ACC112 (cell line): Measurements from ENCODE around the gene LIMS2.

Experiments used
- H2AFZ ChIP-seq: fragments of 200-600 bp; sonication (generic); one replicate; pipeline ENCODE4 v1.6.0; 2017; ENCODE audit warnings: antibody characterized with exemption, low read length; ENCODE audit not compliant: unreplicated experiment
- H3K27ac ChIP-seq: fragments of 200-600 bp; sonication (generic); 2 replicates; pipeline ENCODE4 v1.5.1; 2014; ENCODE audit warnings: low read depth, mild to moderate bottlenecking, antibody characterized with exemption, low read length, moderate library complexity
- H3K27me3 ChIP-seq: fragments of 200-600 bp; sonication (generic); 2 replicates; pipeline ENCODE4 v1.6.1; 2014; ENCODE audit warnings: mild to moderate bottlenecking, antibody characterized with exemption, low read length, moderate library complexity, mixed read lengths; ENCODE audit not compliant: insufficient read depth
- H3K36me3 ChIP-seq: fragments of 200-600 bp; sonication (generic); 2 replicates; pipeline ENCODE4 v1.6.1; 2016; ENCODE audit warnings: mild to moderate bottlenecking, antibody characterized with exemption, low read length, moderate library complexity, mixed read lengths; ENCODE audit not compliant: insufficient read depth
- H3K4me1 ChIP-seq: fragments of 200-600 bp; sonication (generic); one replicate; pipeline ENCODE4 v1.6.1; 2016; ENCODE audit warnings: low read length, mixed read lengths; ENCODE audit not compliant: insufficient read depth, unreplicated experiment, control insufficient read depth
- H3K4me3 ChIP-seq: fragments of 200-600 bp; sonication (generic); 2 replicates; pipeline ENCODE4 v1.5.1; 2014; ENCODE audit warnings: mild to moderate bottlenecking, low read depth, low read length
- H3K79me2 ChIP-seq: fragments of 200-600 bp; sonication (generic); one replicate; pipeline ENCODE4 v1.6.0; 2016; ENCODE audit warnings: low read length; ENCODE audit not compliant: control insufficient read depth, unreplicated experiment, insufficient read depth

Gene LIMS2

GRCh38 chr2:127643439-127644065, 31.8 kb downstream of the LIMS2 start:
- Histone ChIP-seq H2AFZ (no peak overlapping the region), H3K27me3 (no peaks in the 10 kb centered on the region), H3K4me3 (no peak overlapping the region), H3K27ac (no peak overlapping the region), H3K36me3 (no peaks in the 10 kb centered on the region), H3K79me2 (no peaks in the 10 kb centered on the region), H3K4me1 (peaks cover 16% of the 10 kb centered on the region)

DNA sequence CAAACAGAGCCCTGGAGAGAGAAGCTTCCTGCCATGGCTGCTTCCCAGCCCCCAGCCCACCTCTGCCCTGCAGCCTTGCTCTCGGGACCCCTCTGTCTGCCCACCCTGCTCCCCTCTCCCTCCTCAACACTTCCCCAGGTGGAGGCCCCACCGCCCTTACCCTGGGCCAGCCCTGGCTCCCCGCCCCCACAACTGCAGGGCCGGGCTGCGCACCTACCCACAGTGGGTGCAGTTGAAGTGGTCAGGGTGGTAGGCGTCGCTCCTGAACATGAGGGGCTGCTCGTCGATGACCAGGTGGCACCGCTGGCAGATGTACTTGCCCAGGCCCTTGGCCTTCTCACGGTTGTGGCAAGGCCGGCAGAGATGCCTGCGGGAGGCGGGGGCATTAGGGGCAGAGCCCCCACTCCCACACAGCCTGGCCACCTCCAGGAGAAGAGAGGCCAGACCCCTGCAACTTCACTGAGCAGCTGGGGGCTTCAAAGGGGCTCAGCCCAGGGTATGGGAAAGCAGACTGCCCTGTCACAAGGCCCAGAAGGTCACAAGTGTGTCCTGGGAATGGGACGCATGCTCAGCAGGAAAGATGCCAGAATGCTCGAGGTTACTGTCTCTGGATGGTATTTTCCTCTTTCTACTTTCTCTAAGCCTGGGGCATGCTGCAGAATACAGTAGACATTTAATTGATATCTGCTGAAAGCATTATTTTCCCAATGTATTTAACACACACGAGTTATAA, 32.5 kb downstream of the LIMS2 start:
- H3K79me2 ChIP-seq: no peaks in the 10 kb centered on the region
- no peak overlapping the region for H2AFZ ChIP-seq
- H3K4me3 ChIP-seq: no peak overlapping the region
- no peaks in the 10 kb centered on the region for H3K36me3 ChIP-seq
- H3K27me3 ChIP-seq: no peaks in the 10 kb centered on the region
- no peak overlapping the region for H3K27ac ChIP-seq
- peaks cover 22% of the 10 kb centered on the region for H3K4me1 ChIP-seq

DNA sequence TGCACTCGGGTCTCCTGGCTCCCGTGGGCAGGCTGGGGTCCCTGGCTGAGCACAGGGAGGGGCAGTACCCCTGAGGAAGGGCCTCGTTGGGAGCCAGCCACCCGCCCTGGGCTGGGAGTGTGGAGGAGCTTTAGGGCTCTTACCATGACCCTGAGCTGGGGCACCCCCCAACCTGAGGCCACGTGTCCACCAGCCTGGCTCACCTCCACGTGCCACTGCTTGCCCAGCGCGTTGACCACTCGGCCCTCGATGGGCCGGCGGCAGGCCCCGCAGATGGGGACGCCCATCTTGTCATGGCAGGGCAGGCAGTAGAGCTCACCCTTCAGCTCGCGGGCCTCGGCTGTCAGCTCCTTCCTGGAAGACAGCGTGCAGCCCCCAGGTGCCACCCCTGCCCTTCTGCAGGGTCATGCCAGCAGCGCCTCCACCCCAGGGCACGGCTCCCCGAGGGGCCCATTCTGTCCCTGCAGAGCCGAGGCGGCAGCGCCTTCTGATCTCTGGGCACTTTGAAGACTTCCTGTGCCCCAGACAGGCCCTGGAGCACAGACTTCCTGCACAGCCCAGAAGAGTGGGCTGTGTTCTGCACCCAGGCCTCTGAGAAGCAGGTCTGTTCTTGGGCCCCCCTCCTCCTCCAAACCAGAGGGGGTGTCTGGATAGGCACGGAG, 33.4 kb downstream of the LIMS2 start:
- no peaks in the 10 kb centered on the region for H3K27me3 ChIP-seq
- no peaks in the 10 kb centered on the region for H3K79me2 ChIP-seq
- H3K36me3 ChIP-seq: no peaks in the 10 kb centered on the region
- no peak overlapping the region for H3K4me3 ChIP-seq
- no peak overlapping the region for H2AFZ ChIP-seq
- no peak overlapping the region for H3K27ac ChIP-seq
- H3K4me1 ChIP-seq: peaks cover 23% of the 10 kb centered on the region

GRCh38 chr2:127641133-127641532, 34.2 kb downstream of the LIMS2 start:
- H3K4me3 ChIP-seq: no peak overlapping the region
- no peak overlapping the region for H3K27ac ChIP-seq
- no peak overlapping the region for H2AFZ ChIP-seq
- peaks cover 16% of the 10 kb centered on the region for H3K4me1 ChIP-seq
- no peaks in the 10 kb centered on the region for H3K27me3 ChIP-seq
- no peaks in the 10 kb centered on the region for H3K36me3 ChIP-seq
- H3K79me2 ChIP-seq: no peaks in the 10 kb centered on the region

DNA sequence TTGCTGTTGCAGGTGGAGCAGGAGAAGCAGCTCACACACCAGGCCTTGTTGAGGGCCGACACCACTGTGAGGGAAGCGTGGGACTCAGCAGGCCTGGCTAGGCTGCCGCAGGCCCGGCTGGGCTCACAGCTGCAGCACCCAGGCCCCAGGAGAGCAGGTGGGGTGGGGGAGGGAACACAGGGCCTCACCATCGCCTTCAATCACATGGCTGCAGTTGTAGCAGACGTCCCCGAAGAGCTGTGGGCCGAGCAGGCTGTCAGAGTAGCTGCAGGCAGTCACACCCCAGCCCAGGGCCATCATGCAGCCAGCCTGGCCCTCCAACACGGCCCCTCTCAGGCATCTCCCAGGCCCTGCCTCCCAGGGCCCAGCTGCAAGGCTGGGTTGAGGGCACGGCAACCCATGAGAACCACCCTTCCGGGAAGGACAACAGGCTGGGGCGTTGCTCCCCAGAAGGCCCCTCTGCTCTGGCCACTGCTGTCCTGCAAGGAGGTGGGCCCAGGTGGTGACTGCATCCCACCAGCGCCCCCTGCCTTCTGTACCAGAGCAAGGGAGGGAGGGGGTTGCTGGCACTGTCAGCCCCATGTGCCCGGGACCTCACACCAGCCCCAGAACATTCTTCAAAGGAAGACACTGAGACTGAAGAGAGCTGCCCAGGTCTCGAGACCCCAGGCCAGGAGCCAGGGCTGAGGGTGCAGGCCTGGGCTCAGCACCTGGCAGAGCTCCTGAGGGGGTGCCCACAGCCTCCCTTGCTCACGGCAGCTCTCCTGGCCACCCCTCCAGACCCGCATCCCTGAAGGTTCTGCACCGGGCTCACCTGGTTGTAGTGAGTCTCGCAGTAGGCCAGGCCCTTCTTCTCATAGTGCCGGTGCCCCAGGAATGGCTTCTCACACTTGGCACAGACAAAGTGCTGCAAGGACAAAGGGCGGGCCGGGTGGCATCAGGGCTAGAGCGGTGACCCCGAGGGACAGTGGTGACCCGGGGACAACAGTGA, 35.0 kb downstream of the LIMS2 start:
- Histone ChIP-seq H3K27me3 (no peaks in the 10 kb centered on the region), H2AFZ (no peak overlapping the region), H3K79me2 (no peaks in the 10 kb centered on the region), H3K36me3 (no peaks in the 10 kb centered on the region), H3K27ac (no peak overlapping the region), H3K4me1 (peaks cover 16% of the 10 kb centered on the region), H3K4me3 (no peak overlapping the region)

DNA sequence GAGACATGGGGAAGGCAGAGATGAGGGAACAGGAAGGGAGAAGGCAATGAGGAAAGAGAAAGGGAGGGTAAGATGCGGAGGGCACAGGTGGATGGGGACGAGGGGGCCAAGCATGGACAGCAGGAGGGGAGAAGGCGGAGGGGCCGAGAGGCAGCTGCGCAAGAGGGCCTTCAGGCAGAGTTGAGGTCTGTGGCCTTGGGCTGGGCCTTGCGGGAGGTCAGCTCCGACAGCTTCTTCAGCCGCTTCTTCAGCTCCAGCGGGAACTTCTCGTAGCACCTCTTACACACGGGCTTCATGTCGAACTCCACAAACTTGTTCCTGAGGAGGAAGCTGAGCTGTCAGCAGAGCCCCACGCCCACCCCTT, 36.2 kb downstream of the LIMS2 start:
- H3K27me3 ChIP-seq: no peaks in the 10 kb centered on the region

DNA sequence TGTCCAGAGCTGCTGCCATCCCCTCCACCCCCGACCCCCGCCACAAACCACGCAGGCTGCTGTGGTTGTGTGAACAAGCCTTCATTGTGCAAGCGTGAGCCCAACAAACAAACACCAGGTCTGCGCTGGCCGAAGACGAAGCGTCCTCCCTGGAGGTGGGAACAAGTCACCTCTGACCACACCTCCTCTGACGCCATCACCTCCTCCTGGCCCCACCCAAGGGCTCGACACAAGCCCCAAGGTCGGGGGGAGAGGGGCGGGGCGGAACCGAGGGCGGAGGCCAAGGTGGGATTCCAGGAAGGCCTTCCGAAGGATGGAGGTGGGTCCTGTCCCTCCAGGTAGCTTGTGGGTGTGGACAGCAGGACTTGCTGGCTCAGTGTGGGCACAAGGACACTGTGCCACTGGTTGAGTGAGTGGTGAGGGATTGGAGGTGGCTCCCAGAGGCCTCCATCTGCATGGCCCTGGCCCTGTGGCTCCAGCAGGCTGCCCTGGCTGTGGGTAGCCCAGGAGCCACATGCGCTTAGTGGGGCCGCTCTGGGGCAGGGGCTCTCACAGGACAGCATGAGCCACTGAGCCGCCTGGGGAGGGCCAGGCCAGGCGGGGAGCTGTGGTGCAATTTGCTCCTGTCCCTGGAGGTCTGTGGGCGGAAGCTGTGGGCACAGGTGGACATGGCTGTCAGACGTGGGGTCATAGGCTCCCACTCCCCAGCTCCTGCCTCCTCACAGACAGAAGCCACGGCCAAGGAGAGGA, 36.8 kb downstream of the LIMS2 start:
- Histone ChIP-seq H3K36me3 (no peaks in the 10 kb centered on the region), H2AFZ (peak overlapping the region; percentile 12), H3K27ac (peak overlapping the region; percentile 55)

More for the DNA sequence above, 36.2 kb downstream of the LIMS2 start:
- Histone ChIP-seq H3K4me1 (peaks cover 16% of the 10 kb centered on the region), H3K79me2 (no peaks in the 10 kb centered on the region), H3K27ac (no peak overlapping the region), H2AFZ (no peak overlapping the region), H3K36me3 (no peaks in the 10 kb centered on the region), H3K4me3 (no peak overlapping the region)

DNA sequence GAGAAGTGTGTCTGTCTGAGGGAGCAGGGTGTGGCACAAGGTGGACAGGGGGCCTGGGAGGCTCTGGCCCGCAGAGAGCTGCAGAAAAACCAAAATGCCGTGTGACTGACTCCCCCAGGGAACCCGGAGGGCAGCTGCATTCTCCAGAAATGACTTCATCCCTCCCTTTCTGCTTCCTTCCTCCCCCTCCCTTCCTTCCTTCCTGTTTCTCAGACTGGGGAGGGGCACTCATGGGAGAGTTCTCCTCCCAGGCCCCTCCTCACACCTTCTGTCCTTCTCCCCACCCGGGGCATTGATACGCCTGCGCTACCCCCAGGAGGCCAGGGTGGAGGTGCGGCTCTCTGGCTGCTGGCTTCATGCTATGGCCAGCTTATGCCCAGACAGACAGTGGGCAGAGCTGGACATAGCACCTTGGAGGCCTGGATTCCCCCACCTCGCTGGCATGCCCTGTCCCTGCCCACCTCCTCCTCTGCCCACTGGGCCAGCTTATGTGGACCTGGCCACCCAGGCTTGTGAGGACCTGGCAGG, 37.5 kb downstream of the LIMS2 start:
- Histone ChIP-seq H3K27me3 (no peaks in the 10 kb centered on the region), H3K4me3 (no peak overlapping the region), H3K36me3 (no peaks in the 10 kb centered on the region), H2AFZ (peak overlapping the region; percentile 12), H3K4me1 (peaks cover 16% of the 10 kb centered on the region), H3K79me2 (no peaks in the 10 kb centered on the region), H3K27ac (peak overlapping the region; percentile 55)

More for the DNA sequence above, 36.8 kb downstream of the LIMS2 start:
- H3K4me1 ChIP-seq: peaks cover 16% of the 10 kb centered on the region
- no peak overlapping the region for H3K4me3 ChIP-seq
- no peaks in the 10 kb centered on the region for H3K27me3 ChIP-seq
- H3K79me2 ChIP-seq: no peaks in the 10 kb centered on the region

DNA sequence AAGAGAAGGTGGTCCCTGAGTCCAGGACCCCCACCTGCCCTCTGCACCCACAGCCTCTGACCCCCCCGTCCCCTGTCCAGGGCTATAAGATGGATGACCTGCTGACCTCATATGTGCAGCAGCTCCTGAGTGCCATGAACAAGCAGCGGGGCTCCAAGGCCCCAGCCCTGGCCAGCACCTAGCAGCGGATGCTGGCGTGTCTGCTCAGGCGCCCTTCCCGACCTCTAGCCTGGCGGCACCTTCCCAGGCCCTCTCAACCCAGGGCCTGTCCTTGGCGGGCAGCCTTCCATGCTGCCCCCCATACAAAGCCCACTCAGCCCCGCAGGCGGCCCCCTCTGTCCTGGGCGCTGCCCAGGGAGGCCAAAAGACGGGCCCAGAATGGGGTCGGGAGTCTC, 38.1 kb downstream of the LIMS2 start:
- H3K27ac ChIP-seq: peak overlapping the region; percentile 55
- peak overlapping the region; percentile 12 for H2AFZ ChIP-seq

More for the DNA sequence above, 38.1 kb downstream of the LIMS2 start:
- Histone ChIP-seq H3K79me2 (no peaks in the 10 kb centered on the region), H3K4me3 (peak overlapping the region; percentile 25; the same call in 1 of the 2 replicates), H3K27me3 (no peaks in the 10 kb centered on the region), H3K36me3 (no peaks in the 10 kb centered on the region), H3K4me1 (peaks cover 16% of the 10 kb centered on the region)
